Measurements from ENCODE around the gene BBS2.
"Not testable (repeated sequence)": the region's sequence is repeated elsewhere in the genome, so short reads cannot be mapped to it uniquely, and the experiment has no call there.

Gene BBS2

GRCh38 chr16:56491657-56492261, 28.1 kb downstream of the BBS2 start:
- Histone ChIP-seq H4K8ac (ENCODE audit: low read depth, low read length) (no peak overlapping the region), H3K4ac (ENCODE audit: low read depth, low read length) (no peak overlapping the region), H2AK5ac (ENCODE audit: low read length) (no peak overlapping the region), H4K91ac (ENCODE audit: low read depth, low read length) (no peak overlapping the region), H3K4me1 (ENCODE audit: control insufficient read depth in 1 of 2, insufficient read depth in 2 of 2, low read length in 2 of 2) (no peaks in the 10 kb centered on the region), H3K4me3 (ENCODE audit: low read depth, low read length) (no peak overlapping the region), H3K14ac (ENCODE audit: low read length) (no peak overlapping the region), H4K12ac (ENCODE audit: low read depth, low read length) (no peak overlapping the region), H3K4me2 (ENCODE audit: low read length) (no peak overlapping the region), H3K79me2 (ENCODE audit: control insufficient read depth, insufficient read depth, low read length, poor library complexity) (no peaks in the 10 kb centered on the region), H3K9ac (ENCODE audit: low read length) (no peak overlapping the region), H3K36me3 (ENCODE audit: control insufficient read depth in 1 of 2, insufficient read depth in 2 of 2, low read length in 2 of 2) (peaks cover 0 to under 1% of the 10 kb centered on the region in 2 experiments), H2BK120ac (ENCODE audit: insufficient read depth, low read length, poor library complexity) (no peak overlapping the region), H3K9me3 (ENCODE audit: insufficient read depth, low read depth, low read length) (no peaks in the 10 kb centered on the region), H3K18ac (ENCODE audit: low read length) (no peak overlapping the region), H3K27me3 (ENCODE audit: insufficient read depth, low read length) (no peaks in the 10 kb centered on the region), H3K27ac (ENCODE audit: low read depth, low read length) (no peak overlapping the region), H3K79me1 (ENCODE audit: low read length) (no peaks in the 10 kb centered on the region), H2AFZ (ENCODE audit: insufficient read depth, low read length, poor library complexity) (no peak overlapping the region), H3K23ac (ENCODE audit: low read length) (no peak overlapping the region), H2BK5ac (ENCODE audit: low read depth, low read length, poor library complexity) (no peak overlapping the region), H2BK12ac (ENCODE audit: low read length) (no peak overlapping the region)
- WGBS (ENCODE audit: extremely low coverage, insufficient coverage, insufficient read length) = no CpG with 5 or more reads among the region's 4 CpGs
- DNase-seq = no peak

- H3K23ac ChIP-seq (ENCODE audit: low read length); H3K79me2 ChIP-seq (ENCODE audit: control insufficient read depth, insufficient read depth, low read length, poor library complexity); DNase-seq; H2BK5ac ChIP-seq (ENCODE audit: low read depth, low read length, poor library complexity); H3K36me3 ChIP-seq (ENCODE audit: control insufficient read depth in 1 of 2, insufficient read depth in 2 of 2, low read length in 2 of 2); H2BK120ac ChIP-seq (ENCODE audit: insufficient read depth, low read length, poor library complexity); H3K18ac ChIP-seq (ENCODE audit: low read length); H3K27me3 ChIP-seq (ENCODE audit: insufficient read depth, low read length); H4K91ac ChIP-seq (ENCODE audit: low read depth, low read length); H4K8ac ChIP-seq (ENCODE audit: low read depth, low read length); H3K9ac ChIP-seq (ENCODE audit: low read length); H2AK5ac ChIP-seq (ENCODE audit: low read length); H3K4ac ChIP-seq (ENCODE audit: low read depth, low read length); H3K9me3 ChIP-seq (ENCODE audit: insufficient read depth, low read depth, low read length); H2BK12ac ChIP-seq (ENCODE audit: low read length); H3K4me1 ChIP-seq (ENCODE audit: control insufficient read depth in 1 of 2, insufficient read depth in 2 of 2, low read length in 2 of 2); H2AFZ ChIP-seq (ENCODE audit: insufficient read depth, low read length, poor library complexity); H3K27ac ChIP-seq (ENCODE audit: low read depth, low read length); H3K79me1 ChIP-seq (ENCODE audit: low read length); H3K4me3 ChIP-seq (ENCODE audit: low read depth, low read length); H4K12ac ChIP-seq (ENCODE audit: low read depth, low read length); H3K14ac ChIP-seq (ENCODE audit: low read length); H3K4me2 ChIP-seq (ENCODE audit: low read length): not testable (repeated sequence)
- WGBS (ENCODE audit: extremely low coverage, insufficient coverage, insufficient read length) = no CpG with 5 or more reads among the region's 1 CpG
Observed at GRCh38 chr16:56488868-56489267, 31.0 kb downstream of the BBS2 start.

GRCh38 chr16:56488035-56488434, 31.8 kb downstream of the BBS2 start:
- H2AFZ ChIP-seq (ENCODE audit: insufficient read depth, low read length, poor library complexity) = no peak overlapping the region
- H3K18ac ChIP-seq (ENCODE audit: low read length) = no peak overlapping the region
- H2BK120ac ChIP-seq (ENCODE audit: insufficient read depth, low read length, poor library complexity) = no peak overlapping the region
- H3K4me3 ChIP-seq (ENCODE audit: low read depth, low read length) = no peak overlapping the region
- no peak overlapping the region for H3K9ac ChIP-seq (ENCODE audit: low read length)
- no peak overlapping the region for H4K8ac ChIP-seq (ENCODE audit: low read depth, low read length)
- H3K79me2 ChIP-seq (ENCODE audit: control insufficient read depth, insufficient read depth, low read length, poor library complexity) = no peaks in the 10 kb centered on the region
- no peak overlapping the region for H4K91ac ChIP-seq (ENCODE audit: low read depth, low read length)
- no peak overlapping the region for H2AK5ac ChIP-seq (ENCODE audit: low read length)
- no peak overlapping the region for H2BK12ac ChIP-seq (ENCODE audit: low read length)
- no peaks in the 10 kb centered on the region for H3K79me1 ChIP-seq (ENCODE audit: low read length)
- peaks cover 0 to 2% of the 10 kb centered on the region in 2 experiments for H3K36me3 ChIP-seq (ENCODE audit: control insufficient read depth in 1 of 2, insufficient read depth in 2 of 2, low read length in 2 of 2)
- no peak overlapping the region for H3K4me2 ChIP-seq (ENCODE audit: low read length)
- no peak overlapping the region for H3K14ac ChIP-seq (ENCODE audit: low read length)
- H3K4ac ChIP-seq (ENCODE audit: low read depth, low read length) = no peak overlapping the region
- DNase-seq = no peak
- WGBS (ENCODE audit: extremely low coverage, insufficient coverage, insufficient read length) = no CpG with 5 or more reads among the region's 5 CpGs
- H3K9me3 ChIP-seq (ENCODE audit: insufficient read depth, low read depth, low read length) = no peaks in the 10 kb centered on the region
- H3K27ac ChIP-seq (ENCODE audit: low read depth, low read length) = no peak overlapping the region
- no peak overlapping the region for H3K23ac ChIP-seq (ENCODE audit: low read length)
- H2BK5ac ChIP-seq (ENCODE audit: low read depth, low read length, poor library complexity) = no peak overlapping the region
- H4K12ac ChIP-seq (ENCODE audit: low read depth, low read length) = no peak overlapping the region
- H3K27me3 ChIP-seq (ENCODE audit: insufficient read depth, low read length) = no peaks in the 10 kb centered on the region
- H3K4me1 ChIP-seq (ENCODE audit: control insufficient read depth in 1 of 2, insufficient read depth in 2 of 2, low read length in 2 of 2) = no peaks in the 10 kb centered on the region

GRCh38 chr16:56483394-56483793, 36.4 kb downstream of the BBS2 start:
- no peak overlapping the region for H4K8ac ChIP-seq (ENCODE audit: low read depth, low read length)
- H3K27ac ChIP-seq (ENCODE audit: low read depth, low read length) = no peak overlapping the region
- H3K9ac ChIP-seq (ENCODE audit: low read length) = no peak overlapping the region
- no peak overlapping the region for H3K4me3 ChIP-seq (ENCODE audit: low read depth, low read length)
- no peak for DNase-seq
- no peak overlapping the region for H2BK12ac ChIP-seq (ENCODE audit: low read length)
- H3K27me3 ChIP-seq (ENCODE audit: insufficient read depth, low read length) = no peaks in the 10 kb centered on the region
- no peak overlapping the region for H3K14ac ChIP-seq (ENCODE audit: low read length)
- H3K9me3 ChIP-seq (ENCODE audit: insufficient read depth, low read depth, low read length) = no peaks in the 10 kb centered on the region
- H3K18ac ChIP-seq (ENCODE audit: low read length) = no peak overlapping the region
- no peaks in the 10 kb centered on the region for H3K4me1 ChIP-seq (ENCODE audit: control insufficient read depth in 1 of 2, insufficient read depth in 2 of 2, low read length in 2 of 2)
- no peak overlapping the region for H2BK5ac ChIP-seq (ENCODE audit: low read depth, low read length, poor library complexity)
- H2BK120ac ChIP-seq (ENCODE audit: insufficient read depth, low read length, poor library complexity) = no peak overlapping the region
- no peak overlapping the region for H2AFZ ChIP-seq (ENCODE audit: insufficient read depth, low read length, poor library complexity)
- no peak overlapping the region for H4K12ac ChIP-seq (ENCODE audit: low read depth, low read length)
- no peak overlapping the region for H3K23ac ChIP-seq (ENCODE audit: low read length)
- H3K4me2 ChIP-seq (ENCODE audit: low read length) = no peak overlapping the region
- H3K79me1 ChIP-seq (ENCODE audit: low read length) = no peaks in the 10 kb centered on the region
- no peak overlapping the region for H4K91ac ChIP-seq (ENCODE audit: low read depth, low read length)
- H3K4ac ChIP-seq (ENCODE audit: low read depth, low read length) = no peak overlapping the region
- no peaks in the 10 kb centered on the region for H3K79me2 ChIP-seq (ENCODE audit: control insufficient read depth, insufficient read depth, low read length, poor library complexity)
- H2AK5ac ChIP-seq (ENCODE audit: low read length) = no peak overlapping the region
- peaks cover 4 to 8% of the 10 kb centered on the region in 2 experiments for H3K36me3 ChIP-seq (ENCODE audit: control insufficient read depth in 1 of 2, insufficient read depth in 2 of 2, low read length in 2 of 2)
